Neutrophil (primary cell): ENCODE results near the gene NDST3.

Experiments used
- H3K27ac ChIP-seq: fragments of 200-600 bp; sonication (generic); 2 replicates; pipeline ENCODE4 v1.5.1; 2016; ENCODE audit warnings: mild to moderate bottlenecking, moderate library complexity
- H3K27me3 ChIP-seq: fragments of 200-600 bp; sonication (generic); 2 replicates; pipeline ENCODE4 v1.6.0; 2016; ENCODE audit warnings: mild to moderate bottlenecking
- H3K36me3 ChIP-seq: fragments of 200-600 bp; sonication (generic); 2 replicates; pipeline ENCODE4 v1.5.1; 2017
- H3K4me1 ChIP-seq, 2 experiments: fragments of 200-600 bp in 1 of 2; sonication (generic) in 1 of 2; 1 replicate in 1 of 2; 2 replicates in 1 of 2; pipeline versions ENCODE4 v1.5.1 to v1.6.1; 2013 to 2016; ENCODE audit warnings: low read depth in 1 of 2, low read length in 1 of 2, mild to moderate bottlenecking in 1 of 2, moderate library complexity in 1 of 2; ENCODE audit not compliant: control insufficient read depth in 1 of 2, insufficient read depth in 1 of 2
- H3K4me3 ChIP-seq, 2 experiments: fragments of 200-600 bp in 1 of 2; sonication (generic) in 1 of 2; 1 replicate in 1 of 2; 2 replicates in 1 of 2; pipeline ENCODE4 v1.5.1; 2013 to 2016; ENCODE audit warnings: low read depth in 1 of 2, low read length in 1 of 2, mild to moderate bottlenecking in 1 of 2, moderate library complexity in 1 of 2
- H3K9me3 ChIP-seq: fragments of 200-600 bp; sonication (generic); 2 replicates; pipeline ENCODE4 v1.5.1; 2016
- CTCF ChIP-seq: fragments of 200-600 bp; sonication (generic); IDR thresholded peaks from 2 replicates; pipeline ENCODE4 v1.5.1; 2016; ENCODE audit warnings: antibody characterized with exemption

NDST3 gene

GRCh38 chr4:118113220-118113619 is 78.9 kb downstream of the NDST3 start:
- Histone ChIP-seq H3K4me3 (peak overlapping the region in 1 of 2 experiments; percentile 19), H3K9me3 (no peaks in the 10 kb centered on the region), H3K36me3 (no peaks in the 10 kb centered on the region), H3K27me3 (no peaks in the 10 kb centered on the region), H3K4me1 (no peaks in the 10 kb centered on the region), H3K27ac (peak overlapping the region; percentile 39)
- no peak for TF ChIP-seq CTCF

- TF ChIP-seq CTCF: no peak
- H3K4me3 ChIP-seq: no peak overlapping the region
- H3K9me3 ChIP-seq: no peaks in the 10 kb centered on the region
- no peaks in the 10 kb centered on the region for H3K27me3 ChIP-seq
- H3K27ac ChIP-seq: no peak overlapping the region
- H3K4me1 ChIP-seq: no peaks in the 10 kb centered on the region
- no peaks in the 10 kb centered on the region for H3K36me3 ChIP-seq
Measured at GRCh38 chr4:118114720-118115119, 80.4 kb downstream of the NDST3 start.

- Histone ChIP-seq H3K4me1 (no peaks in the 10 kb centered on the region), H3K27ac (no peak overlapping the region), H3K36me3 (no peaks in the 10 kb centered on the region), H3K4me3 (no peak overlapping the region), H3K9me3 (no peaks in the 10 kb centered on the region), H3K27me3 (no peaks in the 10 kb centered on the region)
- no peak for TF ChIP-seq CTCF
Measured at GRCh38 chr4:118120120-118120760, 86.0 kb downstream of the NDST3 start.

- Histone ChIP-seq H3K4me3 (no peak overlapping the region), H3K27me3 (no peaks in the 10 kb centered on the region), H3K36me3 (no peaks in the 10 kb centered on the region), H3K27ac (no peak overlapping the region), H3K9me3 (no peaks in the 10 kb centered on the region), H3K4me1 (no peaks in the 10 kb centered on the region)
- TF ChIP-seq CTCF: no peak
Measured at GRCh38 chr4:118124997-118125396, 90.7 kb downstream of the NDST3 start.

GRCh38 chr4:118139241-118139640 is 105.0 kb downstream of the NDST3 start:
- Histone ChIP-seq H3K27me3 (no peaks in the 10 kb centered on the region), H3K9me3 (no peaks in the 10 kb centered on the region), H3K36me3 (no peaks in the 10 kb centered on the region), H3K4me1 (peaks cover 9 to 12% of the 10 kb centered on the region in 2 experiments), H3K27ac (no peak overlapping the region), H3K4me3 (no peak overlapping the region)
- TF ChIP-seq CTCF: no peak
